ENCODE measurements around the gene AFF2. TPM values are rescaled to one million over a fixed set of nuclear protein-coding genes. Genes with fewer than 3 reads are reported as not detected.

Gene AFF2
- total RNA-seq, 1 experiment from 2014 or later = not detected

- Histone ChIP-seq H3K27me3 (no peaks in the 10 kb centered on the region), H3K9me3 (no peaks in the 10 kb centered on the region), H3K4me3 (no peak overlapping the region), H3K36me3 (no peaks in the 10 kb centered on the region)
- no peak for DNase-seq
Measured at GRCh38 chrX:148722966-148723365, 222.5 kb downstream of the AFF2 start.

- no peak for DNase-seq
- Histone ChIP-seq H3K9me3 (no peaks in the 10 kb centered on the region), H3K27me3 (no peaks in the 10 kb centered on the region), H3K36me3 (no peaks in the 10 kb centered on the region), H3K4me3 (no peak overlapping the region)
Measured at GRCh38 chrX:148723551-148723950, 223.1 kb downstream of the AFF2 start.

GRCh38 chrX:148728901-148729300 is 228.5 kb downstream of the AFF2 start:
- DNase-seq = no peak
- Histone ChIP-seq H3K4me3 (no peak overlapping the region), H3K36me3 (no peaks in the 10 kb centered on the region), H3K27me3 (no peaks in the 10 kb centered on the region), H3K9me3 (no peaks in the 10 kb centered on the region)

- H3K27me3 ChIP-seq = no peaks in the 10 kb centered on the region
- no peaks in the 10 kb centered on the region for H3K36me3 ChIP-seq
- no peak for DNase-seq
- H3K4me3 ChIP-seq = no peak overlapping the region
- no peaks in the 10 kb centered on the region for H3K9me3 ChIP-seq
Measured at GRCh38 chrX:148732743-148733142, 232.3 kb downstream of the AFF2 start.

- Histone ChIP-seq H3K9me3 (no peaks in the 10 kb centered on the region), H3K4me3 (no peak overlapping the region), H3K36me3 (no peaks in the 10 kb centered on the region), H3K27me3 (no peaks in the 10 kb centered on the region)
- DNase-seq = no peak
Measured at GRCh38 chrX:148741441-148741840, 241.0 kb downstream of the AFF2 start.

GRCh38 chrX:148755111-148755510 is 254.7 kb downstream of the AFF2 start:
- H3K27me3 ChIP-seq = no peaks in the 10 kb centered on the region
- H3K36me3 ChIP-seq = no peaks in the 10 kb centered on the region
- H3K9me3 ChIP-seq = no peaks in the 10 kb centered on the region
- DNase-seq = no peak
- H3K4me3 ChIP-seq = no peak overlapping the region

GRCh38 chrX:148763896-148764295 is 263.5 kb downstream of the AFF2 start:
- Histone ChIP-seq H3K9me3 (no peaks in the 10 kb centered on the region), H3K4me3 (no peak overlapping the region), H3K36me3 (no peaks in the 10 kb centered on the region), H3K27me3 (no peaks in the 10 kb centered on the region)
- DNase-seq = no peak

- Histone ChIP-seq H3K9me3 (no peaks in the 10 kb centered on the region), H3K36me3 (no peaks in the 10 kb centered on the region), H3K27me3 (no peaks in the 10 kb centered on the region), H3K4me3 (no peak overlapping the region)
- no peak for DNase-seq
Measured at GRCh38 chrX:148768296-148768695, 267.9 kb downstream of the AFF2 start.

- DNase-seq = no peak
- no peaks in the 10 kb centered on the region for H3K36me3 ChIP-seq
- H3K4me3 ChIP-seq = no peak overlapping the region
- H3K27me3 ChIP-seq = no peaks in the 10 kb centered on the region
- H3K9me3 ChIP-seq = no peaks in the 10 kb centered on the region
Measured at GRCh38 chrX:148771440-148771839, 271.0 kb downstream of the AFF2 start.

GRCh38 chrX:148774276-148774675 is 273.9 kb downstream of the AFF2 start:
- H3K27me3 ChIP-seq = no peaks in the 10 kb centered on the region
- no peak overlapping the region for H3K4me3 ChIP-seq
- no peak for DNase-seq
- H3K36me3 ChIP-seq = no peaks in the 10 kb centered on the region
- H3K9me3 ChIP-seq = no peaks in the 10 kb centered on the region

- Histone ChIP-seq H3K4me3 (no peak overlapping the region), H3K27me3 (no peaks in the 10 kb centered on the region), H3K36me3 (no peaks in the 10 kb centered on the region), H3K9me3 (no peaks in the 10 kb centered on the region)
- DNase-seq = no peak
Measured at GRCh38 chrX:148784137-148784536, 283.7 kb downstream of the AFF2 start.

- H3K4me3 ChIP-seq = no peak overlapping the region
- no peaks in the 10 kb centered on the region for H3K27me3 ChIP-seq
- H3K36me3 ChIP-seq = no peaks in the 10 kb centered on the region
- H3K9me3 ChIP-seq = no peaks in the 10 kb centered on the region
- DNase-seq = no peak
Measured at GRCh38 chrX:148784856-148785255, 284.4 kb downstream of the AFF2 start.

GRCh38 chrX:148785256-148785655 is 284.8 kb downstream of the AFF2 start:
- DNase-seq = no peak
- Histone ChIP-seq H3K4me3 (no peak overlapping the region), H3K27me3 (no peaks in the 10 kb centered on the region), H3K36me3 (no peaks in the 10 kb centered on the region), H3K9me3 (no peaks in the 10 kb centered on the region)

GRCh38 chrX:148788449-148788848 is 288.0 kb downstream of the AFF2 start:
- Histone ChIP-seq H3K4me3 (no peak overlapping the region), H3K27me3 (no peaks in the 10 kb centered on the region), H3K9me3 (no peaks in the 10 kb centered on the region), H3K36me3 (no peaks in the 10 kb centered on the region)
- no peak for DNase-seq

- Histone ChIP-seq H3K36me3 (no peaks in the 10 kb centered on the region), H3K9me3 (no peaks in the 10 kb centered on the region), H3K4me3 (no peak overlapping the region), H3K27me3 (no peaks in the 10 kb centered on the region)
- DNase-seq = no peak
Measured at GRCh38 chrX:148794350-148794749, 293.9 kb downstream of the AFF2 start.

- H3K27me3 ChIP-seq = no peaks in the 10 kb centered on the region
- H3K4me3 ChIP-seq = no peak overlapping the region
- no peaks in the 10 kb centered on the region for H3K9me3 ChIP-seq
- H3K36me3 ChIP-seq = no peaks in the 10 kb centered on the region
- DNase-seq = no peak
Measured at GRCh38 chrX:148804579-148805355, 304.4 kb downstream of the AFF2 start.

- Histone ChIP-seq H3K36me3 (no peaks in the 10 kb centered on the region), H3K4me3 (no peak overlapping the region), H3K27me3 (no peaks in the 10 kb centered on the region), H3K9me3 (no peaks in the 10 kb centered on the region)
- DNase-seq = no peak
Measured at GRCh38 chrX:148806145-148806870, 305.9 kb downstream of the AFF2 start.

- H3K4me3 ChIP-seq = no peak overlapping the region
- DNase-seq = no peak
- no peaks in the 10 kb centered on the region for H3K36me3 ChIP-seq
- no peaks in the 10 kb centered on the region for H3K9me3 ChIP-seq
- no peaks in the 10 kb centered on the region for H3K27me3 ChIP-seq
Measured at GRCh38 chrX:148808833-148809232, 308.4 kb downstream of the AFF2 start.

Measured in MG63 (cell line).